Heart right ventricle (tissue), 16 donors: ENCODE measurements around the gene TMEM245. TPM values are rescaled to one million over a fixed set of nuclear protein-coding genes. Genes with fewer than 3 reads are reported as not detected.

Source experiments
- ATAC-seq, 8 donors: fragments of 200-7000 bp; cut with Tn5 transposase; one replicate each; pipeline ENCODE4 v1.9.1; 2020; ENCODE audit warnings: mild to moderate bottlenecking in 8 of 8, moderate library complexity in 8 of 8, moderate number of reproducible peaks in 1 of 8
- DNase-seq, 2 donors: peaks; one replicate each; pipeline ENCODE4 v3.0.0-alpha.2; 2020
- H3K27ac ChIP-seq, 10 donors: fragments of 200-600 bp; sonication (generic) in 2 of 10; one replicate each; pipeline versions ENCODE4 v1.5.0 to v1.8.0; 2020 to 2022; ENCODE audit warnings: mild to moderate bottlenecking in 3 of 10
- H3K27me3 ChIP-seq, 7 donors: fragments of 200-600 bp; one replicate each; pipeline ENCODE4 v1.8.0; 2021 to 2022; ENCODE audit warnings: mild to moderate bottlenecking in 2 of 7
- H3K36me3 ChIP-seq, 9 donors: fragments of 200-600 bp; sonication (generic) in 1 of 9; one replicate each; pipeline versions ENCODE4 v1.5.0 to v1.8.0; 2020 to 2022; ENCODE audit warnings: mild to moderate bottlenecking in 2 of 9
- H3K4me1 ChIP-seq, 9 donors: fragments of 200-600 bp; sonication (generic) in 1 of 9; one replicate each; pipeline versions ENCODE4 v1.5.0 to v1.8.0; 2020 to 2022; ENCODE audit warnings: mild to moderate bottlenecking in 4 of 9
- H3K4me3 ChIP-seq, 10 donors: fragments of 200-600 bp; sonication (generic) in 2 of 10; one replicate each; pipeline versions ENCODE4 v1.5.0 to v1.8.0; 2020 to 2022; ENCODE audit warnings: mild to moderate bottlenecking in 7 of 10, moderate library complexity in 2 of 10
- H3K9me3 ChIP-seq, 11 donors: fragments of 200-600 bp in 10 of 11; sonication (generic) in 2 of 11; one replicate each; pipeline versions ENCODE4 v1.5.0 to v1.8.0; 2013 to 2022; ENCODE audit warnings: mild to moderate bottlenecking in 2 of 11, control low read depth in 1 of 11, moderate library complexity in 1 of 11
- CTCF ChIP-seq, 9 donors: fragments of 200-600 bp; sonication (generic) in 2 of 9; IDR thresholded peaks; one replicate each; pipeline versions ENCODE4 v1.5.0 to v1.8.0; 2021 to 2022; ENCODE audit warnings: antibody characterized with exemption in 9 of 9, mild to moderate bottlenecking in 5 of 9, moderate library complexity in 1 of 9
- WGBS, 2 donors: extraction: QIAGEN DNeasy Blood & Tissue Kit; methylation state at CpG; one replicate each; pipeline ENCODE4 v1.1.7; 2013; ENCODE audit warnings: inconsistent platforms in 1 of 2; 5-methylcytosine and 5-hydroxymethylcytosine counted together
- intact Hi-C, 10 donors: fragments of 100-400 bp; cut with DNase I; formaldehyde crosslinking; loops; one replicate each; pipeline versions ENCODE4 v1.11.1 to v1.14.2; 2022
- polyA plus RNA-seq, 2 donors: library from polyadenylated mRNA; stranded (reverse); fragments of 200-250 nt; gene quantifications; one replicate each; pipeline ENCODE4 v1.2.3, GENCODE V29; 2013
- total RNA-seq, 10 donors: library from RNA; stranded (reverse); fragmentation: NEBNext Ultra II Directional in 3 of 10; extraction: Animal tissue kit (Norgen Biotek cat#: 25700) in 3 of 10; gene quantifications; one replicate each; pipeline versions ENCODE4 v1.2.1 to v1.2.4, GENCODE V29; 2021 to 2023
- donor health status: Arrhythmogenic right ventricular cardiomyopathy.
- donor health status: ischemic (EF 13 %, LVEDD 7.1; RV severe dilation, severe dysfunction).
- donor health status: healthy with polysubstance abuse.
- donor health status: DM: no; HTN: yes; CAD: no.
- donor health status: DM: no; HTN: no; CAD: no.
- donor health status: ischemic (EF 25% LVEDD 6.9; RV normal size, moderate dysfunction).
- donor health status: ischemic (EF 25% LVEDD 5.7; RV mildly dilated, moderate dysfunction).
- donor health status: healthy.
- donor health status: DM: yes; HTN: yes; CAD: no.
- donor health status: Ischemic cardiomyopathy.
- donor health status: ischemic (EF 35%, LVEDD 5.7; RV mildly dilated, moderate dysfunction).
- donor health status: nonischemic (EF 11% LVEDD 7.7; RV severe dilation, severe dysfunction).
- donor health status: DM: yes; HTN: yes; CAD: no.
- donor health status: PGD.
- donor health status: ischemic (EF 29% LVEDD 5.4; RV normal size, mild dysfunction).
- donor health status: nonischemic (EF 23%, LVEDD 6.1; RV moderate dilation, normal function).

The TMEM245 gene
- total and polyA plus RNA-seq, 12 donors, result 17.0 to 152 (median 96.2) TPM

GRCh38 chr9:109039539-109039938 lies 80.2 kb downstream of the TMEM245 start:
- peaks cover 0 to 71% (median 5%) of the 10 kb centered on the region in 9 donors for H3K36me3 ChIP-seq
- peaks cover 0 to 19% (median 17%) of the 10 kb centered on the region in 9 donors for H3K4me1 ChIP-seq
- DNase-seq (no peak), ATAC-seq (no peak)
- peak overlapping the region in 1 of 10 donors; percentile 8 for H3K27ac ChIP-seq
- peaks cover 0 to 12% (median 0%) of the 10 kb centered on the region in 11 donors for H3K9me3 ChIP-seq
- intact Hi-C loops, result loop anchor here in 1 of 10 donors (10.0 kb wide), 1 partner anchor 95 kb away; no protein-coding TSS in a partner anchor
- WGBS, 2 donors, result 77 to 80% methylated on average over 4 of the region's 4 CpGs
- TF ChIP-seq CTCF (IDR thresholded peaks at IDR 0.05), result no peak
- no peaks in the 10 kb centered on the region for H3K27me3 ChIP-seq
- H3K4me3 ChIP-seq, result no peak overlapping the region

GRCh38 chr9:109037946-109038715 lies 81.6 kb downstream of the TMEM245 start:
- TF ChIP-seq CTCF (IDR thresholded peaks at IDR 0.05), result no peak
- H3K27me3 ChIP-seq, result no peaks in the 10 kb centered on the region
- H3K4me1 ChIP-seq, result peaks cover 0 to 26% (median 17%) of the 10 kb centered on the region in 9 donors
- no peak overlapping the region for H3K4me3 ChIP-seq
- DNase-seq (no peak), ATAC-seq (no peak)
- H3K27ac ChIP-seq, result peak overlapping the region in 1 of 10 donors; percentile 23
- peaks cover 0 to 72% (median 3%) of the 10 kb centered on the region in 9 donors for H3K36me3 ChIP-seq
- intact Hi-C loops, result loop anchor here in 1 of 10 donors (10.0 kb wide), 1 partner anchor 93 kb away; no protein-coding TSS in a partner anchor
- 61 to 93% methylated on average over 4 of the region's 4 CpGs for WGBS, 2 donors
- H3K9me3 ChIP-seq, result peaks cover 0 to 12% (median 0%) of the 10 kb centered on the region in 11 donors

- peaks cover 0 to 4% (median 0%) of the 10 kb centered on the region in 11 donors for H3K9me3 ChIP-seq
- intact Hi-C loops, result loop anchor here in 1 of 10 donors (10.0 kb wide), 1 partner anchor 92 kb away; no protein-coding TSS in a partner anchor
- WGBS, 2 donors, result 73 to 77% methylated on average over 6 of the region's 6 CpGs
- no peak overlapping the region for H3K4me3 ChIP-seq
- no peaks in the 10 kb centered on the region for H3K27me3 ChIP-seq
- H3K27ac ChIP-seq, result peak overlapping the region in 9 of 10 donors; percentile 22 to 72 (median 55)
- peaks cover 0 to 72% (median 5%) of the 10 kb centered on the region in 9 donors for H3K36me3 ChIP-seq
- ATAC-seq (peak in 5 of 8 donors; percentile 28 to 49 (median 39)), DNase-seq (no peak)
- peaks cover 0 to 26% (median 17%) of the 10 kb centered on the region in 9 donors for H3K4me1 ChIP-seq
- TF ChIP-seq CTCF (IDR thresholded peaks at IDR 0.05), result no peak
Measured at GRCh38 chr9:109036744-109037680, 82.7 kb downstream of the TMEM245 start.
